Colon (tissue), 2 donors: ENCODE data around the gene HELLS.
"Not testable (repeated sequence)": the region's sequence is repeated elsewhere in the genome, so short reads cannot be mapped to it uniquely, and the experiment has no call there.

Experiments used
- FAIRE-seq: peaks from 2 replicates; lab custom pipeline; 2012; peaks lifted over from hg19 to GRCh38; lab: Jason Lieb, UNC
- donor health status: control.
- donor health status: control.

Gene HELLS

DNA sequence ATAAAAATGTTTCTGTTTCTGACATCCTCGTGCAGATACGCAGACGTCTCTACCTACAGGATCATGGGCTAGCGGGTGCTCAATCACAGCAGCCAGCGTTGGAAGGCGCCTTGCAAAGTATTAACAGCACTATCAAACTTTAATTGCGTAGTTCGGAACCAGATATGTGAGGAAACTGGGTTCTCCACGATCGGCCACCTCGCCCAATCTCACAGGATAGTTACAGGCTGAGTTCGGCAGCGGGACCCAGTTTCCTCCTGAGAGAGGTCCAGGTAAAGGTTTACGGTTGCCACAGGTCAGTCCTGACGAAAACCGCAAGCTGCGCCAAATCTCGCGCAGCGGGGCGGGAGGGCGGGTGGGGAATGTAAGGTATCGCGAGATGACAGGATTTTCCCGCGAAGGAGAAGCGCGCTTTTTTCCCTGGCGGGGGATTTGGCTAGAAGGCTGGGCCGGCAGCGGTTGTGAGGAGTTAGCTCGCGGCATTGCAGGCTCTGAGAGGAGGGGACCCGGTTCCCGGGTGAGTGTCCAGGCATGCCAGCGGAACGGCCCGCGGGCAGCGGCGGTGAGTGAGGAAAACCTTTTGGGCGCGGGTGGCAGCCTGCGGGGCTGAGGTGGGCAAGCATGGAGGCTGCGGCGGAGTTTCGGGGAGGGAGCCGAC, at the start of gene HELLS:
HELLS (plus strand) TSS at position 398 of the 658 bp plus-strand sequence; CDS start at position 532, 134 bp downstream.
- no peak for FAIRE-seq

DNA sequence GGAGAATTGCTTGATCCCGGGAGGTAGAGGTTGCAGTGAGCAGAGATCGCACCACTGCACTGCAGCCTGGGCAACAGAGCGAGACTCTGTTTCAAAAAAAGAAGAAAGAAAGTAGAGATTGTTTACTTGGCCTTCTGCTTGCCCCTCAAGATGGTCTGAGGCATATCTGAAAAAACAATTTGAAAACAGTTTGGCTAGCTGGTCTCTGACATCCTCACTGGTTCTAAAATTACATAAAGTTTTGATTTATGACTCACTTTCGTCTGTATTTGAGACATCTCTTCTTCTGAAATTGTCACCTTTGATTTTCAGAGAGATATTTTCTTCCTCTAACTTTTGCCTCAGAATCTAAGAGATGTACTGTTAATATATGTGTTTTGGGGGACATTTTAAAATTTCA, 49.6 kb upstream of the HELLS start:
- FAIRE-seq = no peak

DNA sequence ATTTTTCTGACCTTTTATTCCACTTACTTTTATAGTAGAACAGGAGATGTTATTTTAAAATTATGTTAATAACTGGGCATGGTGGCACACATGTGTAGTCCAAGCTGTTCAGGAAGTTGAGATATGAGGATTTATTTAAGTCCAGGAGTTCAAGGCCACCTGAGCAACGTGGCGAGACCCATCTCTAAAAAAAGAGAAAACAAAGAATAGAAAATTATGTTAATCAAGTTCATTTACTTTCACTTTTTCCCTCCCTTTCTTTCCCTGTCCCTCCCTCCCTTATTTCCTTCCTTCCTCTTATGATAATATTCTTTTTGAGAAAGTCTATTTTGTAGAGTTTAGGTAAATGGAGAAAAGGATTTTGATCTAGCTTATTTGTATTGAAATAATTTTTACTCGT, 48.9 kb upstream of the HELLS start:
- FAIRE-seq = no peak

DNA sequence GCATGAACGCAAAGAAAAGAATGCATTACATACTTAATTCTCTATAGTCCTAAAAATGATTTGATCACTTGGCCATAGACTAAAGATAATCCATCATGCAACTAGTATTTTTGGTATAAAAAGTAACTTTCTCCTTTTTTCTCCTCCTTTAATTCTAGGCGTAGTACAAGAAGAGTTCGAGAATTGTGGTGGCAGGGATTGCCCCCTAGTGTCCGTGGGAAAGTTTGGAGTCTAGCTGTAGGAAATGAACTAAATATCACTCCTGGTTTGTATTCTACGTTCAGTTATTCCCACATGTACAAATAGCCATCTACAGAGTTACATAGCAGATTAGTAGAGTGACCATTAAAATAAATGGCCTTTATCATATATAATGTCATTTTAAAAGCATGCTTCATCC, 45.5 kb upstream of the HELLS start:
- no peak for FAIRE-seq

DNA sequence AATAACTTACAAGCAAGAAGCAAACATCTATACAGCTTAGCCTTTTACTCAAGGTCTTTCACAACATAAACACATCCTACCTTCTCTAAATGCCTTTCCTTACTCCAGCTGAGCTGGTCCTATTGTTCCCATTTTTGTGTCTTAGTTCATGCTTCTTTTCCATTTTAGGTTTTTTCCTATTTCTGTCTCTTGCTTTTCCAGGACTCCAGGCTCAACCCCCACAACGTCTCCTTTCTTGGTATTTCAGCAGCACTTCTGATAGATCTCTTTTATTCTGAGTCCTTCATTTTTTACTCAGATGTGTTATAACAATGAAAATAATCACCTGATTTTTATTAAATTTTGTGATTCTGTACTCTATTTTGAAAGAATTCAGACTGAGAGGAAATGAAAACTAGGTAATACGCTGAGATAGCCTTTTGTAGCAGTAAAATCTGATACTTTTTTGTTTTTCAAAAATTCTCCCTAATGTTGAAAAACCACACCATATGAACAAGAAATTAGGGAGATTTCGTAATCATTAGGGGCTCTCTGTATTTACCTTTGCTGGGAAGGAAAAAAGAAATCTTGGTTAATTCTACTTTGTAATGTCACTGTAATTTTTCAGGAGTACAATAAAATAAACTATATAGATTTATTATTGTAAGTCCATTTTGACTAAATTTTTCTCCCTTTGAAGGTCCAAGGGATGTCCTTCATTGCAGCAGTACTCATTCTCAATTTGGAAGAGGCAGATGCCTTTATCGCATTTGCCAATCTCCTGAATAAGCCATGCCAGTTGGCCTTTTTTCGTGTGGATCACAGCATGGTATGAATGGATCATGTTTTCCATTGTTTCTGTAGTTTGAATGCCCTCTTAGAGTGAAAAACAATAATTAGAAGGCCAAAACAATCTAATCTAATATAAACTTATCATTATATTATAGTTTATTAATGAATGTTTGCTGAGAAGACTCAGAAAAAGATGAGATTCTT, 24.0 kb upstream of the HELLS start:
- peak; percentile 70 for FAIRE-seq

DNA sequence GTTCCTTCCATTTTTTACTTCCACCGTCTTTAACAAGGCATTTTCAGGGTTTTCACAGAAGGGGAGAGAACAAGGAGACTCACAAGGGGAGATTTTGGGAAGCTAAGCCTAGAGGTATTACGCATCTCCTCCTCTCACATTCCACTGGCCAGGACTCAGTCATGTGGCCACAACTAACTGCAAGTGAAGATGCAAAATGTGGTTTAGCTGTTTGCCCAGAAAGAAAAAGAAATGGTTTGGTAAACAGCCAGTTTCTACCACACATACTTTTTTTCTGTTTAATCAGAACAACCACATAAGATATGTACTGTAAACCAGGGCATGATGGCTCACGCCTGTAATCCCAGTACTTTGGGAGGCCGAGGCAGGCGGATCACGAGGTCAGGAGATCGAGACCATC, 21.4 kb upstream of the HELLS start:
- FAIRE-seq = no peak

DNA sequence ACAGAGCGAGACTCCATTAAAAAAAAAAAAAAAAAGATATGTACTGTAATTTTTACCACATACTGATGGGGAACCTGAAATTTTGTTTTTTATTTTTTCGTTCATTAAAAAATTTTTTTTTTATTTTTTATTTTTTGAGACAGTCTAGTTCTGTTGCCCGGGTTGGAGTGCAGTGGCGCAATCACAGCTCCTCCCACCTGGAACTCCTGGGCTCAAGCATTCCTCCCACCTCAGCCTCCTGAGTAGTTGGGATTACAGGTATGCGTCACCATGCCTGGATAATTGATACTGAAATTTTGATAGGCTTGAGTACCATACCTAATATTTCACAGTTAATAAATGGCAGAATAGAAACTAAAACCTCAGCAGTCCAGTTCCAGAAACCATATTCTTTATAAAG, 20.9 kb upstream of the HELLS start:
- no peak for FAIRE-seq

DNA sequence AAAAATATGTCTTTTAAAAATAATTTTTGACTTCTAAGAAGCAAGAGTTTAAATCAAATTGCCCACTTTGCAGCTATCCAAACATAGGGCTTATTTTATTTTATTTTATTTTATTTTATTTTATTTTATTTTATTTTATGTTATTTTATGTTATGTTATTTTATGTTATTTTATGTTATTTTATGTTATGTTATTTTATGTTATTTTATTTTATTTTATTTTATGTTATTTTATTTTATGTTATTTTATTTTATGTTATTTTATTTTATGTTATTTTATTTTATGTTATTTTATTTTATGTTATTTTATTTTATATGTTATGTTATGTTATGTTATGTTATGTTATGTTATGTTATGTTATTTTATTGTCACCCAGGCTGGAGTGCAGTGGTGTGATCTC, 14.0 kb upstream of the HELLS start:
- peak; percentile 99 for FAIRE-seq

DNA sequence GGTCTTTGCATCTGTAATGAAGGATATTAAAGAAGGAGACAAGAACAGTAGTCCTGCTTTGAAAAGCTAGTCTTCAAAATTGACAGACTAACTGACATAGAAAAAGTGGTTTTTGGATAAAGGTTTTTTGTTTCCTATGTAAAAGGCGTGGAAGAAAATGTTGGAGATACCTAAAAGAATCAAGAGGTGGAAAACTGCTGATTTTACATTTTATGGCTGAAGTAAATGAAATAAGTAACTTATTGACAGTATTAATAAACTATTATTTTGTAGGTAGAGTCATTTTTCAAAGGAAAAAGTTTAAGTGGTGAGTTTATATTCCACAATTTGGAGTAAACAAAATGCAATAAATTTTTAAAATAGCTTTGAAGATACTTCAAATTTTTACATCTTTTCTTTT, 12.6 kb upstream of the HELLS start:
- no peak for FAIRE-seq

DNA sequence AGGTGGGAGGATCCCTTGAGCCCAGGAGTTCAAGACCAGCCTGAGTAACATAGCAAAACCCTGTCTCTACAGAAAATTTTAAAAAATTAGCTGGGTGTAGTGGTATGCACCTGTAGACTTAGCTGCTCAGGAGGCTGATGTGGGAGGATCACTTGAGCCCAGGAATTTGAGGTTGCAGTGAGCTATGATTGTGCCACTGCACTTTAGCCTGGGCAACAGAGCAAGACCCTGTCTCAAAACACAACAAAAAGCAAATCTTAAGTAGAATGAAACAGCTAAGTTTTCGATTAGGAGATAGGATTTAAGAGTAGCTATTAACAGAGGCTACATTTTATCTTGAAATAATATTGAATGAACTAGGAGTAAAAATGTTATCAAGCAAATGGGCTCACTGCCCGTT, 3.3 kb upstream of the HELLS start:
- not testable (repeated sequence) for FAIRE-seq

DNA sequence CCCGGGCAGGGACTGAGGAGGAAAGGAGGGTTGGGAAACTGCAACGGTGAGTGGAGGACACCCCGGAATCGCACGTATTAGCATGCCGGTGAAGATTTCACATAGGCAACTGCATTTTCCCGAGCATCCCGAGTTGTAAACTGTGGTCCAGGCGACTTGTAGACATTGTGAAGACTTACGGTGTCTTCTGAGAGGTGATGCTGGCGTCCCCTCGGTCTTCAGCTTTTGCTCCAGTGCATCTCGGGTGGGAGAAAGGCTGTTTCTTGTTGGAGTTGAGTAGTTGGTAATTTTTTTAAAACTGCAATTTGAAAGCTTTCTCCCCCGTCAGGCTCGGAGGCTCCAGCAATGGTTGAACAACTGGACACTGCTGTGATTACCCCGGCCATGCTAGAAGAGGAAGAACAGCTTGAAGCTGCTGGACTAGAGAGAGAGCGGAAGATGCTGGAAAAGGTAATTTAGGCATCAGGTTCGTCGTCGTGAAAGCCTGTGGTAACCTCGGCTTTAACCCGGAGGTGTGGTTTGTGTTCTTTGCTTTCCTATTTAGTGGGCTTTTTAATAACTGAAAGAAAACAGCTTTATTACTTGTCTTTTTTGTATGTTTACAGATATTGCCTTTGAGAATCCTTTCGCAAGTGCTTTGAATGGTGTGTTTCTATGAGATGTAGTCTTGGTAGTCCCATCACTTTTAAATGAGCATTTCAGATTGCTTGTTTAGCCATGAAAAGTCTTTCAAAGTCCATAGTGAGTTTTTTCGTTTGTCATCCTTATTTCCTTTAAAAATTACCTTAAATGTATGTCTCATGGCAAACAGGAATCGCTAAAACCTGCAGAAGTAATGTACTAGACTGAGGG, 687 bp downstream of the HELLS start:
- FAIRE-seq = no peak

DNA sequence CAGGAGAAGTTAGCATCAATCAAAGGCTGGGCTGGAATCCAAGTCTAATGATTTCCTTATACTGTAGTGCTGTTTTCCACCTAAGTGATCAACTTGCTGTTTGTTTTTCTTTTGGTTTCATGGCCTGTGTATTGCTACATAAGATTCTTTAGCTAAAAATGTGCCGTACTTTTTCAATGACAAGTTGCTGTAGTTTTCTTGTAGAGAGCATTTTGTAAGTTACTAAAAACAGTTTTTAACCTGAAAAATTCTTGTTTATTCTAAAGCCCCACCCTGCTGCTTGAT, 1.3 kb downstream of the HELLS start:
- no peak for FAIRE-seq

DNA sequence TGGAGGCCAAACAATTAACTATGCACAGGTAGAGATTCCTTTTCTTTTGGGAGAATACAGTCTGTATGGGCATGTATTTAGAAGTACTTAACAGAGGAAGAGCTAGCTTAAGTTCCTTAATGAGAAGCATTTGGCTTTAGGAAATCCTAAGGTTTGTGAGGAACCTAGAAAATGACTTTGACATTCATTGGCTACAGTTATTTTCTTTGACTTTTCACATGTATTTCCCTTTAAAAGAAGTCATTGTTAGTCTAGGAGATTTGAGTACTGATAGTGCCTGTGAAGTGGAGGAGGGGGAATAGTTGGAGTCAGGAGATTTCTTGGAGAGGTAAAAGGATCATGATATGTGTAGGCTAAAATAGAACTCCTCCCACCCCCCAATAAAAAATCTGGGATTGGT, 3.6 kb downstream of the HELLS start:
- no peak for FAIRE-seq

DNA sequence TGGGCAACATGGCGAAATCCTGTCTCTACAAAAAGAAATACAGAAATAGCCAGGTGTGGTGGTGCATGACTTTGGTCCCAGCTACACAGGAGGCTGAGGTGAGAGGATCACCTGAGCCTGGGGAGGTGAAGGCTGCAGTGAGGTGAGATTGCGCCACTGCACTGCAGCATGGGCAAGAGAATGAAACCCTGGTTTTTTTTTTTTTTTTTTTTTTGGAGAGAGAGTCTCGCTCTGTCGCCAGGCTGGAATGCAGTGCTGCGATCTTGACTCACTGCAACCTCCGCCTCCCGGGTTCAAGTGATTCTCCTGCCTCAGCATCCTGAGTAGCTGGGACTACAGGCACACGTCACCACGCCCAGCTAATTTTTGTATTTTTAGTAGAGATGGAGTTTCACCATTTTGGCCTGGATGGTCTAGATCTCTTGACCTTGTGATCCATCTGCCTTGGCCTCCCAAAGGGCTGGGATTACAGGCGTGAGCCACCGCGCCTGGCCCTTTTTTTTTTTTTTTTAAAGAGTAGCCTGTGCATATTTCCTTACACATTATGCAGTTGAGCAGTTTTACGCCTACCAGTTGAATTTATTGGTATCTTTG, 22.2 kb downstream of the HELLS start:
- FAIRE-seq = not testable (repeated sequence)

DNA sequence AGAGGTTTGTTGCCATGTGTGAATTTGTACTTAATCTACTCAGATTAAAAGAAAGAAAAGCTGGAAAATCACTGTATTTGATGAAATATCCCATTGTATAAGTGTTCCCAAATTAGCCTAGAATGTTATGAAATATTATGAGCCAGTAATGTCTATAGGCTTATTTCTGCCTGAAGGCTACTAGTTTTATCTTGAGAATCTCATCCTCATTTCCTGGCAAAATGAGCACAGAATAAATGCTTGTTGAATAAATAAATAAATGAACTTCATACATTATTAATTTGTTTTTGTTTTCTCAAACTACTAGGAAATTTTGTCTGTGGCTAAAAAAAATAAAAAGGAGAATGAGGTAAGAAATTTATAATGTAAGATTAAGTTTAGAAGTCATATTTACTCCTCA, 25.5 kb downstream of the HELLS start:
- no peak for FAIRE-seq

DNA sequence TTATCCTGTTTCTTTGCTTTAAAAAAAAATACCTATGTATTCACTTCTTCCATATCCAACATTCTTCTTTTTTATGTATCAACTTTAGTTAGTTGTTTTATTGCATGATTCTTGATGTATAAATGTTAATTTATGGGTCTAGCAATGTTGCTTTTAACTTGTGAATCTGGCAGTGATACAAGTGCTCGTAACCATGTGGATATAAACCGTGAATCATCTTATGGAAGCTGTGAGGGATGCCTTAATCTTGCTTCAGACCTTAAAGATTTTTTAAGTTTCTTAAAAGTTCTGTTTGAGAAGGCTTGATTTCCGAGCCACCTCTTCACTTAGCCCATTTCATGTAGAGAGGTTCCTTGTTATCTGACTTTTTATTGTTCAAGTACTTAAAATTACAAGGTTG, 25.9 kb downstream of the HELLS start:
- FAIRE-seq = no peak

DNA sequence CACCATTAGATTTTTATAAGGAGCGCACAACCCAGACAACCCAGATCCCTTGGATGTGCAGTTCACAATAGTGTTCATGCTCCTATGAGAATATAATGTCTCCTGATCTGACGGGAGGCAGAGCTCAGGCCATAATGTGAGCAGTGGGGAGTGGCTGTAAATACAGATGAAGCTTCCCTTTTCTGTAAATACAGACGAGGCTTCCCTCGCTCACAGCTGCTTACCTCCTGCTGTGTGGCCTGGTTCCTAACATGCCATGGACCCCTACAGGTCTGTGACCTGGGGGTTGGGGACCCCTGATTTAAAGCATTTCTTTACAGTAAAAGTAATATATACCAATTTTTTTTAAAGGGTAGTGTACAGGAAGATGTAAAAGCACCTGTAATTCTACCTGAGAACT, 33.2 kb downstream of the HELLS start:
- no peak for FAIRE-seq

DNA sequence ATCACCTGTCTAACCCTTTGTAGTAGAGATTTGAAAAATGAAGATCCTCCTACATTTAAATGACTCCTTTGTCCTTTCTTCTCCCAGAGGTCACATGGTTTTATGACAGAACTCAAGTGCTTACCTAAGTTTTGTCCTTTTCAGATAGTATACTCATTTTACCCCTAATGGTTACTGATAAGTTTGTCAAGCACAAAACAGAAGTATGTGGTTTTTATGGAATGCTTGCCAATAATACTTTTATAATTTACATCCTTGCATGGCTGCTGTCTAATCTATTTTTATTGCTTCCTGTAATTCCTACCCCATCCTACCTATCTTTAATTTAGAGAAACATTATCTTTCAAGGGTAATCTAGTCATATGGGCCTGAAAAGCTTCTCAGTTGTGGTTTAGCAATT, 37.5 kb downstream of the HELLS start:
- FAIRE-seq = no peak

DNA sequence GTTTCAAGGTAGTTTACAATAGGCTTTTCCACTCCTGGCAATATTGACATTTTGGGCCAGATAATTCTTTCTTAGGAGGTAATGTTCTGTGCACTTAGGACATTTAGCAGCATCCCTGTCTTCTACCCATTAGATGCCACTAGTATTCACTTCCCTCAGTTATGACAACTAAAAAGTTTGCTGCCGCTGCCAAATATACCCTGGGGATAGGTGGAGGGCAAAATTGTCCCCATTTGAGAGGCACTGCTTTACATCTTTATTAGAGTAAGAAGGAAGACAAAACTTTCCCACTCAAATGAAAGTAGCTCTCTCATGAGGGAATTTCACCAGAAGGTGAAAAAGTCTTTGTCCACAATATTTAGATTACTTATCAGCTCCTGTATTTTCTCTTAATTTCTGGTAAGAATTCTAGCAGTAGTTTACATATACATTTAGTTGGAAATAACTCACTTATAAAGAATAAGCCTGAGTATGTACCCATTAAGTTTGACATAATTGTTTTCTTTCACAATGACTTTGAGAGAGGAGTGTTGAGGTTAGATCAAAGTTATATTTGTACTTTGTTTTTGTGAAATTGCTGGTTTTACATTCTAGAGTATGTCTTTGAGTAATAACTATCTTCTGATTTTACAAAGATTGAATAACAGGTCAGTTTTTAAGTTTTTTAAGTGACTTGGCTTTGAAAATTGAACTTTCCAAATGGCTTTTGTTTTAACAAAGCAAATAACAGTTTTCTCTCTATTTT, 46.0 kb downstream of the HELLS start:
- no peak for FAIRE-seq

DNA sequence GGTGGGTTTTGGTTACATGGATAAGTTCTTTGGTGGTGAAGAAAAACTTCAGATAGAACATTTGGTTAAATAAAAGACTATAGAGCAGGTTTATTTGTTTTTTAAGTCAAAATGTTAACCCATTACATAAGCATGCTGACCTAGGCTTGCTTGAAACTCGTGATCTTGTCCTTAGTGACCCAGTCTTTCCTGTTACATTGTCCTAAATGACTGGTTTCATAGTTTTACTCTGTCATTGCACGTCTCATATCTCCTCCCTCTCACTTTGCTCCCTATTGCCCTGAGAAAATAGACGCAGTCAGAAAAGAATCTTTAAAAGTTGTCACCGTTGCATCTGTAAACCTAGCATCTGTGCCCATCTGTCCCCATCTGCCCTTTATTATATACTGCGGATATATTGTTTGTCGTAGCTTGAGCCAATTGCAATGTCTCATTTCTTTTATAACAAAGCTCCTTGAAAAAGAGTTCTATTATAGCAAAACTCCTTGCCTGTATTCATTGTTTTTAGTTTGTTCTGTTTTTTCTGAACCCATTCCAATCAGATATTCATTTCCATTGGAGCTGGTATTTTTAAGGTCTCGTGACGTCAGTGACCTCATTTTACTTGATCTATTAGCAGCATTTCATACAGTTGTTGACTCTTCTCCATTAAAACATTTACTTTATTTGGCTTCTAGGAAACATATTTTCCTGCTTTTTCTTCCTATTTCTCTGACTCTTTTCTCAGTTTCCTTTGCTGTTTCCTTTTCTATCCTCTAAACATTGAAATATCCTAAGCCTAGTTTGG, 57.3 kb downstream of the HELLS start:
- FAIRE-seq = no peak

DNA sequence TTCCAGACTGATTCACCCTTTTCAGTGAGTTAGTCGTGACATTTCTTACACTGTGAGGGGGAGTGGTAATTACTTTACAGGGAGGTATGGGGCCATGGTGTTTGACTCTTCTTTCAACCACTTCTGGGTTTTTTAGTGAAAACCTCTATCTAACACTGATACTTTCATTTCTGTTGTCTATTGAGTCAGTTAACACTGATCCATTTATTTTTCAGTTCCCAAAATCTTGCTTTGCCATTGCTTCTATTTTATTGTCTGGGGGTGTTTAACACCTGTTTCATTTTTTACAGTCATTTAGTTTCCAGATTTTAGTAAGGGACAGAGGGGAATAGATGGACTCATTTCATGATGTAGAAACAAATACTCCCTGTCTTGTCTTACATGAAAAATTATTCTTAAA, 61.5 kb downstream of the HELLS start:
- no peak for FAIRE-seq
